Vagina (tissue), 2 donors: ENCODE measurements around the gene NXF1. TPM values are rescaled to one million over a fixed set of nuclear protein-coding genes. Genes with fewer than 3 reads are reported as not detected.

ENCODE experiments used
- DNase-seq, 2 donors: peaks; one replicate each; pipeline ENCODE4 v3.0.0-alpha.2; 2017; ENCODE audit errors: extremely low spot score in 2 of 2
- H3K27ac ChIP-seq: fragments of 200-600 bp; sonication (generic); one replicate; pipeline ENCODE4 v1.5.1; 2019
- H3K27me3 ChIP-seq: fragments of 200-600 bp; sonication (generic); one replicate; pipeline ENCODE4 v1.5.1; 2019
- H3K36me3 ChIP-seq, 2 donors: fragments of 200-600 bp; sonication (generic); one replicate each; pipeline ENCODE4 v1.5.1; 2017 to 2019
- H3K4me1 ChIP-seq: fragments of 200-600 bp; sonication (generic); one replicate; pipeline ENCODE4 v1.5.1; 2019
- H3K4me3 ChIP-seq, 2 donors: fragments of 200-600 bp; sonication (generic); 1 replicate in 1 of 2; 2 replicates in 1 of 2; pipeline ENCODE4 v1.5.1; 2016 to 2019
- H3K9me3 ChIP-seq: fragments of 200-600 bp; sonication (generic); one replicate; pipeline ENCODE4 v1.5.1; 2019
- CTCF ChIP-seq, 3 experiments: fragments of 450-650 bp in 2 of 3; fragments of 200-600 bp in 1 of 3; sonication (generic) in 1 of 3; IDR thresholded peaks; one replicate each; pipeline ENCODE4 v1.5.1; 2017 to 2019; ENCODE audit warnings: antibody characterized with exemption in 3 of 3, mild to moderate bottlenecking in 2 of 3, moderate library complexity in 2 of 3
- POLR2A ChIP-seq, 2 donors: fragments of 450-650 bp; IDR thresholded peaks; one replicate each; pipeline ENCODE4 v1.6.1; 2017; ENCODE audit warnings: antibody characterized with exemption in 2 of 2, mild to moderate bottlenecking in 2 of 2, moderate library complexity in 2 of 2
- POLR2AphosphoS5 ChIP-seq, 2 donors: sonication (generic); formaldehyde crosslinking; IDR thresholded peaks; one replicate each; pipeline ENCODE4 v1.9.0; 2017; ENCODE audit warnings: antibody characterized with exemption in 2 of 2, mild to moderate bottlenecking in 2 of 2, low read depth in 1 of 2; ENCODE audit not compliant: insufficient read depth in 1 of 2
- intact Hi-C: fragments of 100-400 bp; cut with DNase I; formaldehyde crosslinking; loops from one replicate; pipeline ENCODE4 v1.15.1; 2023
- total RNA-seq: library from RNA; depleted of rRNA; stranded (reverse); fragments of >200 nt; gene quantifications from one replicate; pipeline ENCODE4 v1.2.3, GENCODE V29; 2016

Gene NXF1
- total RNA-seq, 1 donor from 2014 or later, result 64.1 TPM

- Histone ChIP-seq H3K36me3 (peaks cover 0 to 9% of the 10 kb centered on the region in 2 donors), H3K9me3 (no peaks in the 10 kb centered on the region), H3K27ac (no peak overlapping the region), H3K27me3 (no peaks in the 10 kb centered on the region), H3K4me1 (peaks cover 6% of the 10 kb centered on the region), H3K4me3 (no peak overlapping the region)
- TF ChIP-seq CTCF (IDR thresholded peaks at IDR 0.05), result no peak
- no peak for TF ChIP-seq POLR2AphosphoS5 (IDR thresholded peaks at IDR 0.05; ENCODE audit: insufficient read depth in 1 of 2, low read depth in 1 of 2)
- no peak for TF ChIP-seq POLR2A (IDR thresholded peaks at IDR 0.05)
- intact Hi-C loops, result no loop called here
- DNase-seq, result no peak
Observed at GRCh38 chr11:62811659-62812058, 6.4 kb upstream of the NXF1 start.

- Histone ChIP-seq H3K9me3 (no peaks in the 10 kb centered on the region), H3K4me1 (peaks cover 15% of the 10 kb centered on the region), H3K4me3 (no peak overlapping the region), H3K27me3 (no peaks in the 10 kb centered on the region), H3K27ac (no peak overlapping the region), H3K36me3 (peaks cover 0 to 8% of the 10 kb centered on the region in 2 donors)
- TF ChIP-seq CTCF (IDR thresholded peaks at IDR 0.05) (no peak), POLR2AphosphoS5 (IDR thresholded peaks at IDR 0.05; ENCODE audit: insufficient read depth in 1 of 2, low read depth in 1 of 2) (no peak), POLR2A (IDR thresholded peaks at IDR 0.05) (no peak)
- no peak for DNase-seq
- intact Hi-C loops, result no loop called here
Observed at GRCh38 chr11:62810748-62811147, 5.5 kb upstream of the NXF1 start.

- Histone ChIP-seq H3K4me3 (no peak overlapping the region), H3K27me3 (no peaks in the 10 kb centered on the region), H3K36me3 (peaks cover 6 to 25% of the 10 kb centered on the region in 2 donors), H3K4me1 (peaks cover 45% of the 10 kb centered on the region), H3K27ac (peak overlapping the region; percentile 93), H3K9me3 (no peaks in the 10 kb centered on the region)
- no peak for DNase-seq
- intact Hi-C loops, result no loop called here
- TF ChIP-seq CTCF (IDR thresholded peaks at IDR 0.05), result no peak
- peak; percentile 22 to 58 for TF ChIP-seq POLR2AphosphoS5 (IDR thresholded peaks at IDR 0.05; ENCODE audit: insufficient read depth in 1 of 2, low read depth in 1 of 2)
- TF ChIP-seq POLR2A (IDR thresholded peaks at IDR 0.05), result no peak
Observed at GRCh38 chr11:62806611-62807121, 1.4 kb upstream of the NXF1 start.

- Histone ChIP-seq H3K27me3 (no peaks in the 10 kb centered on the region), H3K27ac (peak overlapping the region; percentile 93), H3K36me3 (peaks cover 6 to 32% of the 10 kb centered on the region in 2 donors), H3K4me1 (peaks cover 45% of the 10 kb centered on the region), H3K9me3 (no peaks in the 10 kb centered on the region), H3K4me3 (peak overlapping the region; percentile 77 to 85)
- intact Hi-C loops, result no loop called here
- no peak for DNase-seq
- TF ChIP-seq POLR2AphosphoS5 (IDR thresholded peaks at IDR 0.05; ENCODE audit: insufficient read depth in 1 of 2, low read depth in 1 of 2) (no peak), POLR2A (IDR thresholded peaks at IDR 0.05) (no peak), CTCF (IDR thresholded peaks at IDR 0.05) (no peak)
Observed at GRCh38 chr11:62805961-62806441, 761 bp upstream of the NXF1 start.

GRCh38 chr11:62804310-62805075, 747 bp downstream of the NXF1 start:
- Histone ChIP-seq H3K4me3 (peak overlapping the region; percentile 77 to 85), H3K27me3 (no peaks in the 10 kb centered on the region), H3K36me3 (peaks cover 6 to 47% of the 10 kb centered on the region in 2 donors), H3K27ac (peak overlapping the region; percentile 93), H3K4me1 (peaks cover 45% of the 10 kb centered on the region), H3K9me3 (no peaks in the 10 kb centered on the region)
- TF ChIP-seq CTCF (IDR thresholded peaks at IDR 0.05) (no peak), POLR2A (IDR thresholded peaks at IDR 0.05) (no peak), POLR2AphosphoS5 (IDR thresholded peaks at IDR 0.05; ENCODE audit: insufficient read depth in 1 of 2, low read depth in 1 of 2) (no peak)
- intact Hi-C loops, result loop anchor here (5.0 kb wide), 1 partner anchor 33 kb away; the partner anchor contains the start of gene WDR74
- DNase-seq, result no peak
